Cardiac fibroblast (primary cell): ENCODE data around the gene RPS13.
"Not testable (repeated sequence)": the region's sequence is repeated elsewhere in the genome, so short reads cannot be mapped to it uniquely, and the experiment has no call there.

Source experiments
- DNase-seq, 2 donors: peaks; one replicate each; pipeline versions ENCODE4 v3.0.0 to v3.0.0-alpha.2; 2010; ENCODE audit warnings: low read depth in 2 of 2
- H3K4me3 ChIP-seq, 2 donors: replicated peaks in 1 of 2; 1 replicate in 1 of 2; 2 replicates in 1 of 2; pipeline ENCODE4 v1.5.1; 2011; ENCODE audit warnings: low read depth in 2 of 2, low read length in 2 of 2, mild to moderate bottlenecking in 2 of 2, moderate library complexity in 1 of 2
- TF ChIP-seq, protein P1 (sequence below): IDR thresholded peaks from one replicate; pipeline ENCODE4 v1.5.1; 2011; ENCODE audit warnings: low read depth, mild to moderate bottlenecking, low read length, inconsistent platforms

Gene RPS13

GRCh38 chr11:17067417-17067816, 10.1 kb downstream of the RPS13 start:
- TF ChIP-seq, protein P1, sequence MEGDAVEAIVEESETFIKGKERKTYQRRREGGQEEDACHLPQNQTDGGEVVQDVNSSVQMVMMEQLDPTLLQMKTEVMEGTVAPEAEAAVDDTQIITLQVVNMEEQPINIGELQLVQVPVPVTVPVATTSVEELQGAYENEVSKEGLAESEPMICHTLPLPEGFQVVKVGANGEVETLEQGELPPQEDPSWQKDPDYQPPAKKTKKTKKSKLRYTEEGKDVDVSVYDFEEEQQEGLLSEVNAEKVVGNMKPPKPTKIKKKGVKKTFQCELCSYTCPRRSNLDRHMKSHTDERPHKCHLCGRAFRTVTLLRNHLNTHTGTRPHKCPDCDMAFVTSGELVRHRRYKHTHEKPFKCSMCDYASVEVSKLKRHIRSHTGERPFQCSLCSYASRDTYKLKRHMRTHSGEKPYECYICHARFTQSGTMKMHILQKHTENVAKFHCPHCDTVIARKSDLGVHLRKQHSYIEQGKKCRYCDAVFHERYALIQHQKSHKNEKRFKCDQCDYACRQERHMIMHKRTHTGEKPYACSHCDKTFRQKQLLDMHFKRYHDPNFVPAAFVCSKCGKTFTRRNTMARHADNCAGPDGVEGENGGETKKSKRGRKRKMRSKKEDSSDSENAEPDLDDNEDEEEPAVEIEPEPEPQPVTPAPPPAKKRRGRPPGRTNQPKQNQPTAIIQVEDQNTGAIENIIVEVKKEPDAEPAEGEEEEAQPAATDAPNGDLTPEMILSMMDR: no peak
- H3K4me3 ChIP-seq: no peak overlapping the region
- no peak for DNase-seq

DNA sequence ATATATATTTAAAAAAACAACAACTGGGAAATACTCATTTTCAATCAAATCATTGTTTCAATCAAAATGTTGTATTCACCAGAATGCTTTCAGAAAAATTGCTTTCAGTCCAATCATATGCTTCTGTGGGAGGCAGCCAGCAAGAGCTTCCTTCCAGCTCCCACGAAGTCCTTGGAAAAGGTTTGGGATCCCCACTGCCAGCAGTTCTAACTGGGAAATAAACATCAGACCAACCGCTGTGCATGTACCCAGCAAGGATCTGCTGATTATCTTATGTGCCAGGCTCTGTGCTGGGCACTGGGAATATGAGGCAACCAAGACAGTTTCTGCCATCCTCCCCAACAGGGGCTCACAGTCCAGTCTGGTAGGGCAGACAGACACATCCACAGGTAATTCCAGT, 10.8 kb downstream of the RPS13 start:
- H3K4me3 ChIP-seq: no peak overlapping the region
- TF ChIP-seq, protein P1: no peak
- no peak for DNase-seq

DNA sequence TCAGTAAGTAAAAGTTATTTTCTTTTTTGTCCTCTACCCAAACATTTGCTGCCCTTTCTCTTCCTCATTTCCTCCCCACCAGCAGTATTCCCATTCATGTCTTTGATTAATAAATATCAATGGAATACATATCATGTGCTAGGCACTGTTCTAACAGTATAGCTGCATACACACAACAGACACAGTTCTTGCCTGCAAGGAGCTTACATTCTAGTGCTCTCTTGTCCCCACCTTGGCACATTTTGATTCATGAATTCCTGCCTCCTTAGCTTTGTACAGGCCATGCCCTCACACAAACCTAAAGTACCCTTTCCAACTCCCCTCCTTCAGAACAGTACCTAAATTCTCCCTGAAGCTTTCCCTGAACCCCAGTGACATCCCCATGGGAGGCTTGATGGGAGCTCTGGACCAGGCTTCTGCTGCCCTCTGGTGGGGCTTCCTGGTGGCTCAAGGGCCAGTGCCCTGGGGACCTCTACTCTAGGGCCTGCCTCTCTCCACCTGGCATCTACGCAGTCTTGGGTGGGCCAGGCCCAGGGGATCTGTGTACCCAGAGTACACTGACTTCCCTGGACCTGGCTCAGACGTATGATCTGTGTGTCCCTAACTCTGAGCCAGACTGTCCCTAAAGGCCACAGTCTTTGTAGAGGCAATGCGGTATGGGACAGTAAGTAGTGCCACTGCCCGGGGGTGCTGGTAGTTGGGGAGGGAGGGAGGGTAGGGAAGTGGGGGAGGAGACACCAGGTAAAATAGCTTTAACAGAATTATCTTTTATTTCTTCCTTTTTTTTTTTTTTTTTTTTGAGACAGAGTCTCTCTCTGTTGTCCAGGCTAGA, 14.1 kb downstream of the RPS13 start:
- H3K4me3 ChIP-seq: no peak overlapping the region
- TF ChIP-seq, protein P1: peak; percentile 98
- DNase-seq: peak; percentile 66 to 73

GRCh38 chr11:17051146-17051545, 26.3 kb downstream of the RPS13 start:
- H3K4me3 ChIP-seq, DNase-seq: not testable (repeated sequence)

DNA sequence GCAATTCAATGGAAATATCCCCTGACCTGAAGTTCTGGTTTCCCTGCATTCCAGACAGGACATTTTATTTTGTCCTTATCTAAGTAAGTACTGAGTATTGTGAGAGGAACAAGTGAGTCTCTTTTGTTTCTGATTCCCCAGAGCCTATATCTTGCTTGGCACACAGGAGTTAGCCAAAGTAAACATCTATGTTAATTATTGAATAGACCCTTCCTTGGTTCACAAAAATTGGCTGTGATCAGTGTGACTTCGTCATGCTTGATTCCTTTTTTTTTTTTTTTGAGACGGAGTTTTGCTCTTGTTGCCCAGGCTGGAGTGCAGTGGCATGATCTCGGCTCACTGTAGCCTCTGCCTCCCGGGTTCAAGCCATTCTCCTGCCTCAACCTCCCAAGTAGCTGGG, 29.0 kb downstream of the RPS13 start:
- H3K4me3 ChIP-seq, DNase-seq: not testable (repeated sequence)

GRCh38 chr11:17046690-17047089, 30.8 kb downstream of the RPS13 start:
- no peak for DNase-seq
- H3K4me3 ChIP-seq: no peak overlapping the region
- TF ChIP-seq, protein P1: no peak

- DNase-seq: no peak
- no peak overlapping the region for H3K4me3 ChIP-seq
- TF ChIP-seq, protein P1: no peak
These were observed 40.5 kb downstream of the RPS13 start for GRCh38 chr11:17036666-17037658.

GRCh38 chr11:17034027-17034426, 43.4 kb downstream of the RPS13 start:
- H3K4me3 ChIP-seq, DNase-seq: not testable (repeated sequence)
